Measurements from ENCODE around the gene TMEM51. TPM values are rescaled to one million over a fixed set of nuclear protein-coding genes. Genes with fewer than 3 reads are reported as not detected.

TMEM51 gene
- total RNA-seq, 2 experiments from 2014 or later: not detected

DNA sequence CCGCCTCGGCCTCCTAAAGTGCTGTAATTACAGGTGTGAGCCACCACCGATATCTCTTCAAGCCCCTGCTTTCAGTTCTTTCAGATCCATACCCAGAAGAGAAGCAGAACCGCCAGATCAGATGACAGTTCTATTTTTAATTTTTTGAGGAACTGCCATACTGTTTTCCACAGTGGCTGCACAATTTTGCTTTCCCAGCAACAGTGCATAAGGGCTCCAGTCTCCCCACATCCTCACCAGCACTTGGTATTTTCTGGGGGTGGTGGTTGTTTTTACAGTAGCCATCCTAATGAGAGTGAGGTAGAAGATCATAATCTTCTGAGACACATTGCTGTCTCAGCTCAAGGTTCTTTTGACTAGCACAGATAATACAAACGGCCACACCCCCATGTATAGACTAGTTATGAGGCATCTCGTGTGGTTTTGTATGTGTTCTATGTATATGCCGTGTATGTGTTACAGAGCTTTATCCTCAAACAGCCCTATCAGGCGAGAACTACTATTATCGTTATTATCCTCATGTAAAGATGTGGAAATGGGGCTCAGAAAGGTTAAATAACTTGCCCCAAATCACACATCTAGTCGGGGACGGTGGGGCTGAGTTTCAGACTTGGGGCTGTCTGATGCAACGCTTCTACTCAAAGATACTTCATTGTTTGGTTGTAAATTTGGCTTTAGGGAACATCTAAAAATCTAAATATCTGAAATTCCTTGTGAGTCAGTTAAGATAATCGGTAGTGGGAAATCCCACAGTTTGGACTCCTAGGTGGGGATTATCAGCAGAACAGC is 105.5 kb downstream of the TMEM51 start:
- H3K4me1 Mint-ChIP-seq: peaks cover 41% of the 10 kb centered on the region
- H3K27ac Mint-ChIP-seq: no peak overlapping the region
- H3K27me3 Mint-ChIP-seq: peaks cover 56% of the 10 kb centered on the region
- no peaks in the 10 kb centered on the region for H3K9me3 Mint-ChIP-seq
- no peak for DNase-seq
- no peak overlapping the region for H3K4me3 Mint-ChIP-seq
- no peaks in the 10 kb centered on the region for H3K36me3 Mint-ChIP-seq

DNA sequence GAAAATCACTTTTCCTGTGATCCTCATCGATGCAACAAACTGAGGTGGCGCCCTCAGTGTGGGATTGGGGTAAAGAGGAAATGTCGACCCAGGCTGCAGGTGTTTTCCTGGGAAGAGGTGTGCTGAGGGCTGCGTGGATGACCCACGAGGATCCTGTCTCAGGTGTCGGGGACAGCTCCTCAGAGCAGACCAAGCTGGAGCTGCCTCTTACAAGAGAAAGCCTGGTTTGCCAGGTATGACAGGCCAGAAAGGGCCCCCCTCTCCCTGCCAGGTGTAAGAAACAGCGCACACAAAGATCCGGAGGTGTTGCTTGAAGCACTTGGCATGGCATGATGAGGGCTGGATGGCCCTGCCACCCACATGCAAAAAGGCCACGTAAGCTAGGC is 106.1 kb downstream of the TMEM51 start:
- DNase-seq: no peak
- no peaks in the 10 kb centered on the region for H3K36me3 Mint-ChIP-seq
- no peak overlapping the region for H3K4me3 Mint-ChIP-seq
- H3K9me3 Mint-ChIP-seq: no peaks in the 10 kb centered on the region
- peaks cover 62% of the 10 kb centered on the region for H3K27me3 Mint-ChIP-seq
- H3K4me1 Mint-ChIP-seq: peaks cover 35% of the 10 kb centered on the region
- H3K27ac Mint-ChIP-seq: no peak overlapping the region

DNA sequence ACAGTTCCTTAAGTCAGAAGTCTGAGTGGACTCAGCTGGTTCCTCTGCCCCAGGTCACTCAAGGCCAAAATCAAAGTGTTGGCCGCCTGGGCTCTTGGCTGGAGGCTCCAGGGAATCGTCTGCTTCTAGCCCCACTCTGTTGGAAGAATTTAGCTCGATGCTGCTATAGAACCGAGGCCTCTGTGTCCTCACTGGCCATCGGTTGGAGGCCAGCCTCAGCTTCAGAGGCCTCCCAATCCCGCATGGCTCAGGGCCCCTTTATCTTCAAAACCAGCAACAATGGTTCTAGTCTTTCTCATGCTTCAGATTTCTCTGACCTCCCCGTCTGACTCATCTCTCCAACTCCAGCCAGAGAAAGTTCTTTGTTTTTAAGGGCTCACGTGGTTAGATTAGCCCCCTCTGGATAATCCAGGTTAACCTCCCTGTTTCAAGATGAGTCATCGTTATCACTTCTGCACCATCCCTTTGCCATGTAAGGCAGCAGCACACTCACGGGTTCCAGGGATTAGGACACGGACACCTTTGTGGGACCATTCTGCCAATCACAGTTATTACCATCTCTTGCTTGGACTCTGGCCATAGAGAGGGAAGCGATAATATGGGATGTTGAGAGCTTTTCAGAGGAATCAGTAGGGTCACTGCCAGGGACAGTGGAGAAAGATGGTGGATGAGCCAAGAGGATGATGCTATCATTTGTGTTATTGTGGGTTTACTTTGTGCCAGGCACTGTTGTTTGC is 107.0 kb downstream of the TMEM51 start:
- H3K9me3 Mint-ChIP-seq: no peaks in the 10 kb centered on the region
- no peaks in the 10 kb centered on the region for H3K36me3 Mint-ChIP-seq
- H3K4me3 Mint-ChIP-seq: no peak overlapping the region
- H3K27ac Mint-ChIP-seq: no peak overlapping the region
- H3K4me1 Mint-ChIP-seq: peaks cover 34% of the 10 kb centered on the region
- no peak for DNase-seq
- H3K27me3 Mint-ChIP-seq: peaks cover 68% of the 10 kb centered on the region

GRCh38 chr1:15261155-15262002 is 107.8 kb downstream of the TMEM51 start:
- no peak overlapping the region for H3K27ac Mint-ChIP-seq

DNA sequence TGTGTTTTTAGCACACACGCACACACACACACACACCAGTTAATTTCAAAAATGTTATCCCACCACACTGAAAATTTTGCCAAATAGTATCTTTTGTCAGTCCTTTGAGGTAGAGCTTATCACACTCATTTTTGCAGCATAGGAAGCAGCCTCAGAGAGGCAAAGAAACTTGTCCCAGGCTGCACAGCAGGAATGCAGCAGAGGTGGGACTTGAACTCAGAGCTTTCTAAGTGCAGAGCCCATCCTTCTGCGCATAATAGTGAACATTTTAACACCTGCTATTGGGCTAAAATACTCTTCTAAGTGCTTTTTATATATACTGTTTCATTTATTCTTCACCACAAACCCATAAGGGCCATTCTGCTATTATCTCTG is 108.4 kb downstream of the TMEM51 start:
- peaks cover 77% of the 10 kb centered on the region for H3K27me3 Mint-ChIP-seq
- no peak overlapping the region for H3K27ac Mint-ChIP-seq
- no peak for DNase-seq
- H3K4me1 Mint-ChIP-seq: peaks cover 34% of the 10 kb centered on the region
- no peaks in the 10 kb centered on the region for H3K36me3 Mint-ChIP-seq
- peaks cover 2% of the 10 kb centered on the region for H3K9me3 Mint-ChIP-seq
- H3K4me3 Mint-ChIP-seq: no peak overlapping the region

More at GRCh38 chr1:15261155-15262002, 107.8 kb downstream of the TMEM51 start:
- H3K4me3 Mint-ChIP-seq: peak overlapping the region; percentile 32
- H3K27me3 Mint-ChIP-seq: peaks cover 72% of the 10 kb centered on the region
- no peaks in the 10 kb centered on the region for H3K36me3 Mint-ChIP-seq
- peak; percentile 49 for DNase-seq
- peaks cover 34% of the 10 kb centered on the region for H3K4me1 Mint-ChIP-seq
- H3K9me3 Mint-ChIP-seq: peaks cover under 1% of the 10 kb centered on the region

DNA sequence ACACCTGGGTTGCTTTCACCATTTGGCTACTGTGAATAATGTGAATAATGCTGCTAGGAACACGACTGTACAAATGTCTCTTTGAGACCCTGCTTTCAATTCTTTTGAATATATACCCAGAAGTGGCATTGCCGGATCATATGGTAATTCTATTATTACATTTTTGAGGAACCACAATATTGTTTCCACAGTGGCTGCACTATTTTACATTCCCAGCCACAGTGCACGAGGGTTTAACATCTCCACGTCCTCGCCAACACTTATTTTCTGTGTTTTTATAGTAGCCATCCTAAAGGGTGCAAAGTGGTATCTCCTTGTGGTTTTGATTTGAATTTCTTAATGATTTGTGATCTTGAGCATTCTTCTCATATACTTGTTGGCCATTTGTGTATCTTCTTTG is 109.2 kb downstream of the TMEM51 start:
- Mint-ChIP-seq H3K4me1 (peaks cover 33% of the 10 kb centered on the region), H3K36me3 (no peaks in the 10 kb centered on the region), H3K9me3 (peaks cover 2% of the 10 kb centered on the region), H3K4me3 (no peak overlapping the region), H3K27me3 (peaks cover 78% of the 10 kb centered on the region), H3K27ac (no peak overlapping the region)
- DNase-seq: no peak

- peaks cover 18% of the 10 kb centered on the region for H3K4me1 Mint-ChIP-seq
- no peak overlapping the region for H3K4me3 Mint-ChIP-seq
- no peak overlapping the region for H3K27ac Mint-ChIP-seq
- H3K36me3 Mint-ChIP-seq: no peaks in the 10 kb centered on the region
- H3K9me3 Mint-ChIP-seq: peaks cover 2% of the 10 kb centered on the region
- DNase-seq: no peak
- peaks cover 73% of the 10 kb centered on the region for H3K27me3 Mint-ChIP-seq
These were observed 111.2 kb downstream of the TMEM51 start for GRCh38 chr1:15264769-15265168.

Other genes starting within 250 kb of the TMEM51 start
- gene FHAD1, start 93.5 kb downstream of the TMEM51 start, total RNA-seq: under 1 TPM; 0.49 to 0.70 TPM